SK-N-SH (cell line): Measurements from ENCODE around the gene SMIM5. TPM values are rescaled to one million over a fixed set of nuclear protein-coding genes. Genes with fewer than 3 reads are reported as not detected.

Source experiments
- CTCF ChIA-PET: fragments of 300-600, 350-600 bp; formaldehyde crosslinking; extraction: SDS; loops from one replicate; lab custom pipeline; 2021; lab: Yijun Ruan, JAX
- POLR2A ChIA-PET: fragments of 350-600 bp; sonication (Branson Sonifier 250); formaldehyde crosslinking; extraction: SDS; loops from one replicate; lab custom pipeline; 2020; ENCODE audit warnings: antibody characterized with exemption, inconsistent platforms; lab: Yijun Ruan, JAX
- DNase-seq: peaks from one replicate; pipeline ENCODE4 v3.0.0; 2012
- H2AFZ ChIP-seq: fragments of 200-600 bp; sonication (generic); 2 replicates; pipeline ENCODE4 v1.8.1; 2016; ENCODE audit warnings: antibody characterized with exemption, mild to moderate bottlenecking, low read depth
- H3F3A ChIP-seq: fragments of 200-600 bp; sonication (generic); replicated peaks from 2 replicates; pipeline ENCODE3; 2016; ENCODE audit warnings: antibody characterized with exemption, mild to moderate bottlenecking; ENCODE audit not compliant: insufficient read depth
- H3K27ac ChIP-seq, 2 experiments: fragments of 200-500 bp in 1 of 2; fragments of 200-600 bp in 1 of 2; sonication (Bioruptor generic) in 1 of 2; sonication (generic), shearing (Covaris generic) in 1 of 2; 2 replicates each; pipeline versions ENCODE4 v1.5.1 to v1.6.1; 2014 to 2016; ENCODE audit warnings: low read depth in 2 of 2, inconsistent platforms in 1 of 2, low read length in 1 of 2, mild to moderate bottlenecking in 1 of 2, mixed read lengths in 1 of 2
- H3K27me3 ChIP-seq: fragments of 200-600 bp; sonication (generic), shearing (Covaris generic); 2 replicates; pipeline ENCODE4 v1.6.1; 2016; ENCODE audit warnings: mixed run types; ENCODE audit not compliant: insufficient read depth
- H3K36me3 ChIP-seq, 2 experiments: fragments of 200-500 bp in 1 of 2; fragments of 200-600 bp in 1 of 2; sonication (Bioruptor generic) in 1 of 2; sonication (generic) in 1 of 2; replicated peaks in 1 of 2; 2 replicates each; pipeline versions ENCODE3 to v1.5.1; 2014 to 2016; ENCODE audit warnings: low read length in 1 of 2, mild to moderate bottlenecking in 1 of 2; ENCODE audit not compliant: insufficient read depth in 2 of 2, control insufficient read depth in 1 of 2
- H3K4me1 ChIP-seq, 2 experiments: fragments of 200-500 bp in 1 of 2; fragments of 200-600 bp in 1 of 2; sonication (Bioruptor generic) in 1 of 2; sonication (generic), shearing (Covaris generic) in 1 of 2; 2 replicates each; pipeline versions ENCODE4 v1.5.1 to v1.6.1; 2014 to 2016; ENCODE audit warnings: low read depth in 1 of 2, low read length in 1 of 2, mixed run types in 1 of 2; ENCODE audit not compliant: insufficient read depth in 2 of 2, control insufficient read depth in 1 of 2
- H3K4me2 ChIP-seq: fragments of 200-600 bp; sonication (generic), shearing (Covaris generic); 2 replicates; pipeline ENCODE4 v1.6.1; 2017; ENCODE audit warnings: mixed run types
- H3K4me3 ChIP-seq, 2 experiments: fragments of 200-500 bp in 1 of 2; fragments of 200-600 bp in 1 of 2; sonication (Bioruptor generic) in 1 of 2; sonication (generic), shearing (Covaris generic) in 1 of 2; 2 replicates each; pipeline versions ENCODE4 v1.5.1 to v1.8.1; 2014 to 2016; ENCODE audit warnings: low read depth in 2 of 2, inconsistent platforms in 1 of 2, low read length in 1 of 2, mild to moderate bottlenecking in 1 of 2, mixed read lengths in 1 of 2, moderate library complexity in 1 of 2
- H3K79me2 ChIP-seq: fragments of 200-600 bp; sonication (generic); 2 replicates; pipeline ENCODE4 v1.8.1; 2017; ENCODE audit warnings: mild to moderate bottlenecking; ENCODE audit not compliant: insufficient read depth
- H3K9ac ChIP-seq: fragments of 200-600 bp; sonication (generic); 2 replicates; pipeline ENCODE4 v1.6.1; 2017; ENCODE audit warnings: mixed run types
- H3K9me2 ChIP-seq: fragments of 200-600 bp; sonication (generic); 2 replicates; pipeline ENCODE4 v1.6.1; 2017; ENCODE audit warnings: mixed run types
- H3K9me3 ChIP-seq: fragments of 200-600 bp; sonication (generic); 2 replicates; pipeline ENCODE4 v1.6.1; 2017; ENCODE audit warnings: mixed run types, mild to moderate bottlenecking, moderate library complexity
- H4K20me1 ChIP-seq: fragments of 200-600 bp; sonication (generic); 2 replicates; pipeline ENCODE4 v1.6.1; 2017; ENCODE audit warnings: mild to moderate bottlenecking, mixed run types; ENCODE audit not compliant: insufficient read depth
- CHD2 ChIP-seq: fragments of 150-350 bp; IDR thresholded peaks from 2 replicates; pipeline ENCODE4 v1.6.1; 2018; ENCODE audit warnings: low read length; ENCODE audit not compliant: partially characterized antibody
- EP300 ChIP-seq, 2 experiments: IDR thresholded peaks; 2 replicates each; pipeline versions ENCODE4 v1.4.0 to v1.6.1; 2012; ENCODE audit warnings: borderline replicate concordance in 1 of 2, low read depth in 1 of 2, low read length in 1 of 2
- FOSL2 ChIP-seq: IDR thresholded peaks from 2 replicates; pipeline ENCODE4 v1.4.0; 2012; ENCODE audit warnings: low read depth, mild to moderate bottlenecking, moderate library complexity, borderline replicate concordance
- FOXJ3 ChIP-seq: sonication (generic); formaldehyde crosslinking; IDR thresholded peaks from 2 replicates; pipeline ENCODE4 v1.5.1; 2020; ENCODE audit warnings: mild to moderate bottlenecking, missing genetic modification reagents
- GABPA ChIP-seq: IDR thresholded peaks from 2 replicates; pipeline ENCODE4 v1.4.0; 2012; ENCODE audit warnings: low read depth, mild to moderate bottlenecking
- GATA2 ChIP-seq: sonication (generic); formaldehyde crosslinking; IDR thresholded peaks from 2 replicates; pipeline ENCODE4 v1.5.0; 2020; ENCODE audit warnings: mild to moderate bottlenecking, missing genetic modification reagents
- JUND ChIP-seq: IDR thresholded peaks from 2 replicates; pipeline ENCODE4 v1.4.0; 2012
- NFIC ChIP-seq: IDR thresholded peaks from 2 replicates; pipeline ENCODE4 v1.4.0; 2012; ENCODE audit warnings: borderline replicate concordance
- RAD21 ChIP-seq: IDR thresholded peaks from 2 replicates; pipeline ENCODE4 v1.6.1; 2012; ENCODE audit warnings: mild to moderate bottlenecking, low read length
- RXRA ChIP-seq: IDR thresholded peaks from 2 replicates; pipeline ENCODE4 v1.4.0; 2012; ENCODE audit warnings: low read depth, mild to moderate bottlenecking, borderline replicate concordance
- SIN3A ChIP-seq: IDR thresholded peaks from 2 replicates; pipeline ENCODE4 v1.6.1; 2012; ENCODE audit warnings: low read depth, mild to moderate bottlenecking, low read length, moderate library complexity, borderline replicate concordance
- SMC3 ChIP-seq: IDR thresholded peaks from 2 replicates; pipeline ENCODE4 v1.6.1; 2012; ENCODE audit warnings: low read depth, low read length, improper control_type of control experiment
- YY1 ChIP-seq: IDR thresholded peaks from 2 replicates; pipeline ENCODE4 v1.4.0; 2012; ENCODE audit warnings: low read depth, mild to moderate bottlenecking
- WGBS: methylation state at CpG from one replicate; pipeline ENCODE4 v1.1.6; 2017; ENCODE audit warnings: low lambda C conversion rate; 5-methylcytosine and 5-hydroxymethylcytosine counted together
- polyA plus RNA-seq, 3 experiments: library from polyadenylated mRNA; depleted of rRNA; stranded (reverse); fragments of >200 nt; gene quantifications; 2 replicates each; pipeline ENCODE4 v1.2.3, GENCODE V29; 2012
- TF ChIP-seq, protein P1 (sequence below): IDR thresholded peaks from 2 replicates; pipeline ENCODE4 v1.6.1; 2012; ENCODE audit warnings: mild to moderate bottlenecking, low read depth, low read length, moderate library complexity
- TF ChIP-seq, protein P2 (sequence below): IDR thresholded peaks from 2 replicates; pipeline ENCODE4 v1.4.0; 2012; ENCODE audit warnings: low read depth, borderline replicate concordance
- TF ChIP-seq, protein P3 (sequence below): IDR thresholded peaks from 2 replicates; pipeline ENCODE4; 2012
- TF ChIP-seq, protein P4 (sequence below): fragments of 150-350 bp; IDR thresholded peaks from 2 replicates; pipeline ENCODE4 v1.6.1; 2017; ENCODE audit warnings: antibody characterized with exemption, low read length, low read depth, borderline replicate concordance
- TF ChIP-seq, protein P5 (sequence below): IDR thresholded peaks from 2 replicates; pipeline ENCODE4 v1.4.0; 2012; ENCODE audit warnings: low read depth
- TF ChIP-seq, protein P6 (sequence below): IDR thresholded peaks from 2 replicates; pipeline ENCODE4 v1.4.0; 2012; ENCODE audit warnings: low read depth, borderline replicate concordance
- TF ChIP-seq, protein P7 (sequence below): fragments of 200-600 bp; sonication (generic); IDR thresholded peaks from 2 replicates; pipeline ENCODE4 v1.6.1; 2017; ENCODE audit warnings: antibody characterized with exemption, mild to moderate bottlenecking, moderate library complexity

The SMIM5 gene, protein sequence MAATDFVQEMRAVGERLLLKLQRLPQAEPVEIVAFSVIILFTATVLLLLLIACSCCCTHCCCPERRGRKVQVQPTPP
- polyA plus RNA-seq (2012; rRNA removed) = 0.02 TPM in 1 of 2 replicates, not detected in the other
- not detected in 2 replicates for polyA plus RNA-seq (2012; cell fraction: cytosol; rRNA removed)
- polyA plus RNA-seq (2012; cell fraction: nucleus; rRNA removed) = 0.14 and 0.39 TPM in 2 replicates

DNA sequence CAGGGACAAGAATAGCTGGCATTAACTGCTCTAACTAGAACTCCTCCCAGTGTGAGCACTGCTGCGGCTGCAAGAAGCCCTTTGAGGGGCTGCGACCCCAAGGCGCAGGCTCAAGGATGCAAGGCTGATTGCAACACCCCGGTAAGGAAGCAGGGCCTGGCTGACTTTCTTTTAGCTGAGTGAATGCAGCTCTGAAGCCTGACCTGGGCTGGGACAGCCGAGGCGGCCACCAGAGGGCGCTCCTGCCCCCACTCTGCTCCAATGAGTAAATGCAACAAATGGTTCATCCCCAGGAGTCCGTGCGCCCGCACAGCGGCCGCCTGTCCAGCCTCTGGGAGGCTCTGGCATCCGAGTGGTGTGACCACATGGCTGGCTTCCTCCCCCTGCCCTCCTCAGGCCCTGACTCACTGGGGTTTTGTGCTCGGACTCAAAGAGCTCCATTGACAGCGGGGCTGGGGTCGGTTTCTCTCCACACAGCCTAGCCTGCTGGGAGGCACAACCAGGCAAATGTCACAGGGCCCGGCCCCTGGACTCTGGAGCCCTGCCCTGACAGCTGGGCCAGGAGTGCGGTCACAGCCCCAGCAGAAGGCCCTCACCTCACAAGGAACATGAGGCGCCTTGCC is at the start of gene SMIM5:
Gene SMIM5, plus strand, starts transcription at position 572 of the 623 bp plus-strand sequence. CDS start 6,768 bp downstream, outside the sequence.
- peak within 1 kb of the TSS in 1 of 2 experiments; percentile 59; a peak in 3 of 4 replicates for H3K27ac ChIP-seq
- POLR2A ChIA-PET = interaction anchor here (0.8 to 1.2 kb wide), 3 partner anchors 115 to 177 kb away, joined by 3 to 9 read pairs (median 3); partner anchors contain the start of gene TMEM94
- no peak within 1 kb of the TSS; a peak in 1 of 4 replicates for H3K4me3 ChIP-seq
- H3K4me1 ChIP-seq = peaks cover 12 to 15% of the 10 kb centered on the region in 2 experiments; a peak in 3 of 4 replicates
- H3K9me2 ChIP-seq = no peaks in the 10 kb centered on the region
- H4K20me1 ChIP-seq = peaks cover 18% of the 10 kb centered on the region
- peaks cover 0 to 47% of the 10 kb centered on the region in 2 experiments for H3K36me3 ChIP-seq
- WGBS = 13% methylated on average over 15 of the region's 19 CpGs
- peaks cover 3% of the 10 kb centered on the region for H3F3A ChIP-seq
- peak; percentile 98 for DNase-seq
- H3K27me3 ChIP-seq = no peaks in the 10 kb centered on the region
- H3K4me2 ChIP-seq = peak within 1 kb of the TSS; percentile 47; the same call in 1 of the 2 replicates
- H3K9me3 ChIP-seq = no peaks in the 10 kb centered on the region
- H2AFZ ChIP-seq = no peak within 1 kb of the TSS
- H3K9ac ChIP-seq = no peak within 1 kb of the TSS
- H3K79me2 ChIP-seq = no peaks in the 10 kb centered on the region
- CTCF ChIA-PET = interaction anchor here (0.6 to 37.9 kb wide), 79 partner anchors 6 to 398 kb away, joined by 3 to 1370 read pairs (median 6); partner anchors contain the start of genes GALK1, MRPS7, MYO15B and RECQL5
- TF ChIP-seq, protein P1, sequence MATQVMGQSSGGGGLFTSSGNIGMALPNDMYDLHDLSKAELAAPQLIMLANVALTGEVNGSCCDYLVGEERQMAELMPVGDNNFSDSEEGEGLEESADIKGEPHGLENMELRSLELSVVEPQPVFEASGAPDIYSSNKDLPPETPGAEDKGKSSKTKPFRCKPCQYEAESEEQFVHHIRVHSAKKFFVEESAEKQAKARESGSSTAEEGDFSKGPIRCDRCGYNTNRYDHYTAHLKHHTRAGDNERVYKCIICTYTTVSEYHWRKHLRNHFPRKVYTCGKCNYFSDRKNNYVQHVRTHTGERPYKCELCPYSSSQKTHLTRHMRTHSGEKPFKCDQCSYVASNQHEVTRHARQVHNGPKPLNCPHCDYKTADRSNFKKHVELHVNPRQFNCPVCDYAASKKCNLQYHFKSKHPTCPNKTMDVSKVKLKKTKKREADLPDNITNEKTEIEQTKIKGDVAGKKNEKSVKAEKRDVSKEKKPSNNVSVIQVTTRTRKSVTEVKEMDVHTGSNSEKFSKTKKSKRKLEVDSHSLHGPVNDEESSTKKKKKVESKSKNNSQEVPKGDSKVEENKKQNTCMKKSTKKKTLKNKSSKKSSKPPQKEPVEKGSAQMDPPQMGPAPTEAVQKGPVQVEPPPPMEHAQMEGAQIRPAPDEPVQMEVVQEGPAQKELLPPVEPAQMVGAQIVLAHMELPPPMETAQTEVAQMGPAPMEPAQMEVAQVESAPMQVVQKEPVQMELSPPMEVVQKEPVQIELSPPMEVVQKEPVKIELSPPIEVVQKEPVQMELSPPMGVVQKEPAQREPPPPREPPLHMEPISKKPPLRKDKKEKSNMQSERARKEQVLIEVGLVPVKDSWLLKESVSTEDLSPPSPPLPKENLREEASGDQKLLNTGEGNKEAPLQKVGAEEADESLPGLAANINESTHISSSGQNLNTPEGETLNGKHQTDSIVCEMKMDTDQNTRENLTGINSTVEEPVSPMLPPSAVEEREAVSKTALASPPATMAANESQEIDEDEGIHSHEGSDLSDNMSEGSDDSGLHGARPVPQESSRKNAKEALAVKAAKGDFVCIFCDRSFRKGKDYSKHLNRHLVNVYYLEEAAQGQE = no peak
- no peak for TF ChIP-seq FOSL2
- TF ChIP-seq CHD2 = no peak
- TF ChIP-seq SIN3A = 0 out of 2 replicates have a peak, but pooled peaks have one; percentile 45
- no peak for TF ChIP-seq FOXJ3 (CRISPR knock-in tag)
- no peak for TF ChIP-seq JUND
- TF ChIP-seq YY1 = no peak
- TF ChIP-seq, protein P2, sequence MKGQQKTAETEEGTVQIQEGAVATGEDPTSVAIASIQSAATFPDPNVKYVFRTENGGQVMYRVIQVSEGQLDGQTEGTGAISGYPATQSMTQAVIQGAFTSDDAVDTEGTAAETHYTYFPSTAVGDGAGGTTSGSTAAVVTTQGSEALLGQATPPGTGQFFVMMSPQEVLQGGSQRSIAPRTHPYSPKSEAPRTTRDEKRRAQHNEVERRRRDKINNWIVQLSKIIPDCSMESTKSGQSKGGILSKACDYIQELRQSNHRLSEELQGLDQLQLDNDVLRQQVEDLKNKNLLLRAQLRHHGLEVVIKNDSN = no peak
- TF ChIP-seq RAD21 = peak; percentile 72
- TF ChIP-seq, protein P3, sequence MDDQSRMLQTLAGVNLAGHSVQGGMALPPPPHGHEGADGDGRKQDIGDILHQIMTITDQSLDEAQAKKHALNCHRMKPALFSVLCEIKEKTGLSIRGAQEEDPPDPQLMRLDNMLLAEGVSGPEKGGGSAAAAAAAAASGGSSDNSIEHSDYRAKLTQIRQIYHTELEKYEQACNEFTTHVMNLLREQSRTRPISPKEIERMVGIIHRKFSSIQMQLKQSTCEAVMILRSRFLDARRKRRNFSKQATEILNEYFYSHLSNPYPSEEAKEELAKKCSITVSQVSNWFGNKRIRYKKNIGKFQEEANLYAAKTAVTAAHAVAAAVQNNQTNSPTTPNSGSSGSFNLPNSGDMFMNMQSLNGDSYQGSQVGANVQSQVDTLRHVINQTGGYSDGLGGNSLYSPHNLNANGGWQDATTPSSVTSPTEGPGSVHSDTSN = no peak
- TF ChIP-seq, protein P4, sequence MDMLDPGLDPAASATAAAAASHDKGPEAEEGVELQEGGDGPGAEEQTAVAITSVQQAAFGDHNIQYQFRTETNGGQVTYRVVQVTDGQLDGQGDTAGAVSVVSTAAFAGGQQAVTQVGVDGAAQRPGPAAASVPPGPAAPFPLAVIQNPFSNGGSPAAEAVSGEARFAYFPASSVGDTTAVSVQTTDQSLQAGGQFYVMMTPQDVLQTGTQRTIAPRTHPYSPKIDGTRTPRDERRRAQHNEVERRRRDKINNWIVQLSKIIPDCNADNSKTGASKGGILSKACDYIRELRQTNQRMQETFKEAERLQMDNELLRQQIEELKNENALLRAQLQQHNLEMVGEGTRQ = no peak
- no peak for TF ChIP-seq GABPA
- TF ChIP-seq EP300 (IDR thresholded peaks at IDR 0.05; ENCODE audit: borderline replicate concordance in 1 of 2, low read depth in 1 of 2, low read length in 1 of 2) = no peak
- TF ChIP-seq GATA2 = no peak
- TF ChIP-seq, protein P5, sequence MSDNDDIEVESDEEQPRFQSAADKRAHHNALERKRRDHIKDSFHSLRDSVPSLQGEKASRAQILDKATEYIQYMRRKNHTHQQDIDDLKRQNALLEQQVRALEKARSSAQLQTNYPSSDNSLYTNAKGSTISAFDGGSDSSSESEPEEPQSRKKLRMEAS = peak; percentile 63; the same call in 1 of the 2 replicates
- TF ChIP-seq, protein P6, sequence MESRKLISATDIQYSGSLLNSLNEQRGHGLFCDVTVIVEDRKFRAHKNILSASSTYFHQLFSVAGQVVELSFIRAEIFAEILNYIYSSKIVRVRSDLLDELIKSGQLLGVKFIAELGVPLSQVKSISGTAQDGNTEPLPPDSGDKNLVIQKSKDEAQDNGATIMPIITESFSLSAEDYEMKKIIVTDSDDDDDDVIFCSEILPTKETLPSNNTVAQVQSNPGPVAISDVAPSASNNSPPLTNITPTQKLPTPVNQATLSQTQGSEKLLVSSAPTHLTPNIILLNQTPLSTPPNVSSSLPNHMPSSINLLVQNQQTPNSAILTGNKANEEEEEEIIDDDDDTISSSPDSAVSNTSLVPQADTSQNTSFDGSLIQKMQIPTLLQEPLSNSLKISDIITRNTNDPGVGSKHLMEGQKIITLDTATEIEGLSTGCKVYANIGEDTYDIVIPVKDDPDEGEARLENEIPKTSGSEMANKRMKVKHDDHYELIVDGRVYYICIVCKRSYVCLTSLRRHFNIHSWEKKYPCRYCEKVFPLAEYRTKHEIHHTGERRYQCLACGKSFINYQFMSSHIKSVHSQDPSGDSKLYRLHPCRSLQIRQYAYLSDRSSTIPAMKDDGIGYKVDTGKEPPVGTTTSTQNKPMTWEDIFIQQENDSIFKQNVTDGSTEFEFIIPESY = no peak
- TF ChIP-seq, protein P7, sequence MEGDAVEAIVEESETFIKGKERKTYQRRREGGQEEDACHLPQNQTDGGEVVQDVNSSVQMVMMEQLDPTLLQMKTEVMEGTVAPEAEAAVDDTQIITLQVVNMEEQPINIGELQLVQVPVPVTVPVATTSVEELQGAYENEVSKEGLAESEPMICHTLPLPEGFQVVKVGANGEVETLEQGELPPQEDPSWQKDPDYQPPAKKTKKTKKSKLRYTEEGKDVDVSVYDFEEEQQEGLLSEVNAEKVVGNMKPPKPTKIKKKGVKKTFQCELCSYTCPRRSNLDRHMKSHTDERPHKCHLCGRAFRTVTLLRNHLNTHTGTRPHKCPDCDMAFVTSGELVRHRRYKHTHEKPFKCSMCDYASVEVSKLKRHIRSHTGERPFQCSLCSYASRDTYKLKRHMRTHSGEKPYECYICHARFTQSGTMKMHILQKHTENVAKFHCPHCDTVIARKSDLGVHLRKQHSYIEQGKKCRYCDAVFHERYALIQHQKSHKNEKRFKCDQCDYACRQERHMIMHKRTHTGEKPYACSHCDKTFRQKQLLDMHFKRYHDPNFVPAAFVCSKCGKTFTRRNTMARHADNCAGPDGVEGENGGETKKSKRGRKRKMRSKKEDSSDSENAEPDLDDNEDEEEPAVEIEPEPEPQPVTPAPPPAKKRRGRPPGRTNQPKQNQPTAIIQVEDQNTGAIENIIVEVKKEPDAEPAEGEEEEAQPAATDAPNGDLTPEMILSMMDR = peak; percentile 99
- no peak for TF ChIP-seq NFIC
- TF ChIP-seq RXRA = no peak
- peak; percentile 90 for TF ChIP-seq SMC3
